ENCODE data around the gene FOXO3.
A peak's percentile ranks its signal among the peaks of the same experiment; 100 is the strongest.

DNA sequence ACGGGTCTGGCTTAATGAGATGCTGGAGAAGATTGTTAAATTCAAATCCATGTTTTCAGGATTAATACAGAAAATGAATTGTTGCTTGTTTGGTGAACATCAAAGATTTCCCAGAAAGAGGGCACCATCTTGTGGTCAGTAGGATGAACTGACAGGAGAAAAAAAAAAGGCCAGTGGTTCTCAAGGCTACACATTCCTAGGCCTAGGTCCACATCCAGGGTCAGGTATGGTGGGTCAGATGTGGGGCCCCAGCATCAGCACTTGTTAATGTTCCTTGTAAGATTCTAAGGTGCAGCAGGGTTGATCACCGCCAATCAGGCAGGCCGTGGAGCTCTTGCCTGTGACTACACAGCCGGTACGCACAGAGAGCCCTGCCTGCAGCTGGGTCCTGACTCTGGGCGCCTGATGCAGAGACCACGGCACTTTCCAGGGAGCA lies 34.0 kb upstream of the FOXO3 start:
- no peak for TF ChIP-seq POLR2A (IDR thresholded peaks at IDR 0.05)
- TF ChIP-seq, protein P1, sequence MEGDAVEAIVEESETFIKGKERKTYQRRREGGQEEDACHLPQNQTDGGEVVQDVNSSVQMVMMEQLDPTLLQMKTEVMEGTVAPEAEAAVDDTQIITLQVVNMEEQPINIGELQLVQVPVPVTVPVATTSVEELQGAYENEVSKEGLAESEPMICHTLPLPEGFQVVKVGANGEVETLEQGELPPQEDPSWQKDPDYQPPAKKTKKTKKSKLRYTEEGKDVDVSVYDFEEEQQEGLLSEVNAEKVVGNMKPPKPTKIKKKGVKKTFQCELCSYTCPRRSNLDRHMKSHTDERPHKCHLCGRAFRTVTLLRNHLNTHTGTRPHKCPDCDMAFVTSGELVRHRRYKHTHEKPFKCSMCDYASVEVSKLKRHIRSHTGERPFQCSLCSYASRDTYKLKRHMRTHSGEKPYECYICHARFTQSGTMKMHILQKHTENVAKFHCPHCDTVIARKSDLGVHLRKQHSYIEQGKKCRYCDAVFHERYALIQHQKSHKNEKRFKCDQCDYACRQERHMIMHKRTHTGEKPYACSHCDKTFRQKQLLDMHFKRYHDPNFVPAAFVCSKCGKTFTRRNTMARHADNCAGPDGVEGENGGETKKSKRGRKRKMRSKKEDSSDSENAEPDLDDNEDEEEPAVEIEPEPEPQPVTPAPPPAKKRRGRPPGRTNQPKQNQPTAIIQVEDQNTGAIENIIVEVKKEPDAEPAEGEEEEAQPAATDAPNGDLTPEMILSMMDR (IDR thresholded peaks at IDR 0.05 in 4 of 5, conservative IDR thresholded peaks at IDR 0.05 in 1 of 5), result peak; percentile 66 to 84 (median 70)

Measured in gastrocnemius medialis (tissue), 4 donors.